PC-3 (cell line): ENCODE data around the gene C2orf80.

Experiments used
- CTCF ChIP-seq: fragments of 300-600 bp; sonication (generic); conservative IDR thresholded peaks from 2 replicates; pipeline ENCODE4 v1.5.1; 2017; ENCODE audit warnings: antibody characterized with exemption, low read depth, mild to moderate bottlenecking, low read length
- EZH2 ChIP-seq: fragments of 300-600 bp; sonication (generic); IDR thresholded peaks from one replicate; pipeline ENCODE4 v1.6.1; 2017; ENCODE audit warnings: antibody characterized with exemption, mild to moderate bottlenecking, low read length; ENCODE audit not compliant: unreplicated experiment

GRCh38 chr2:208139447-208139846 lies 50.4 kb downstream of the C2orf80 start:
- TF ChIP-seq EZH2, result no peak
- no peak for TF ChIP-seq CTCF
